Measurements from ENCODE around the gene CELF4.

GRCh38 chr18:37199741-37200140 lies 365.9 kb downstream of the CELF4 start:
- TF ChIP-seq CTCF (conservative IDR thresholded peaks at IDR 0.05; ENCODE audit: low read depth, low read length) = no peak
- no peak for TF ChIP-seq EZH2phosphoT487 (IDR thresholded peaks at IDR 0.05; ENCODE audit: borderline replicate concordance, low read length)

All from PC-3 (cell line).